HG02642 (cell line): ENCODE measurements around the gene APOBEC3F.
A peak's percentile ranks its signal among the peaks of the same experiment; 100 is the strongest.
"Not testable (repeated sequence)": the region's sequence is repeated elsewhere in the genome, so short reads cannot be mapped to it uniquely, and the experiment has no call there.

Source experiments
- ATAC-seq: cut with Tn5 transposase; IDR thresholded peaks from one replicate; pipeline ENCODE4 v1.9.1; 2021; ENCODE audit warnings: mild to moderate bottlenecking; ENCODE audit not compliant: unreplicated experiment, poor library complexity

Gene APOBEC3F

GRCh38 chr22:39026509-39027150, 14.0 kb upstream of the APOBEC3F start:
- ATAC-seq = no peak

DNA sequence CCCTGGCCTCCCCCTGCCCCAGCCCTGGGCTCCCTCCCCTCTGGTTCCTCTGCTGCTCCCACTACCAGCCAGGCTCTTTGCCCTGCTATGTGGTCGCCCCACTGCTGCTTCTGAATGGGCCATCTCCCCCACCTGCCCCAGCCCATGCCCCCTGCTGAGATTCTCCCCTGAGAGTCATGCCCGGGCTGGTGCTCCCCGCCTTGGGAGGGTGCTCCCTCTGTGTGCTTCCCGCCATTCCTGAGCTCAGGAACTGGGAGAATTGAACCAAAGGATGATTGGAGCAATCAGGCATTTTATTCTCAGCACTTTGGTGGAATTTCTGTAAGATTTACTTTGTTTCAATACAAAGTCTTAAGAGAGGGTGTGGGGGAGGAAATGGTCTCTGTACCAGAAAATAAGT, 12.9 kb upstream of the APOBEC3F start:
- no peak for ATAC-seq

DNA sequence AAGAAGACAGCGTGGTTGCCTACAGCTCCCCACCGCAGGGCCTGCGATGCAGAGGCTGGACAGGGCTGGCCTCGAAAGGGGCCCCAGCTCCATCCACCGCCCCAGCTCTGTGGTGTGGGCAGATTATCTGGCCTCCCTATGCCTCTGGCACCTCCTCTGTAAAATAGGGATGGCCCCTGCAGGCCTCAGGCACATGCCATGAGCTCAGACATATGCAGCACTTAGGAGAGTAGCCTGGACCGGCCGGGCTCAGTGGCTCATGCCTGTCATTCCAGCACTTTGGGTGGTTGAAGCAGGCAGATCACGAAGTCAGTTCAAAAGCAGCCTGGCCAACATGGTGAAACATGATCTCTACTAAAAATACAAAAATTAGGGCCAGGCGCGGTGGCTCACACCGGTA, 12.4 kb upstream of the APOBEC3F start:
- no peak for ATAC-seq

DNA sequence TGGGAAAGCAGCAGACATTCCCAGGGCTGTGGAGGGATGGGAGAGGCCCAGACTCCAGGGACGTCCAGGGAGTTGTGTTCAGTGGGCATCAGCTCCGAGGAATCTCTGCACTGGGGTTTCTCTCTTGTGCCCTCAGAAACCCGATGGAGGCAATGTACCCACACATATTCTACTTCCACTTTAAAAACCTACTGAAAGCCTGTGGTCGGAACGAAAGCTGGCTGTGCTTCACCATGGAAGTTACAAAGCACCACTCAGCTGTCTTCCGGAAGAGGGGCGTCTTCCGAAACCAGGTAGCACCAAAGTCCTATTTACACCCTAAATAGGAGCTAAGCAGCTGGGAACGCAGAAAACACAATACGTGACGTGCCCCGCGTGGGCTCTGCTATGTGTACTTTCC, 11.4 kb upstream of the APOBEC3F start:
- ATAC-seq = no peak

DNA sequence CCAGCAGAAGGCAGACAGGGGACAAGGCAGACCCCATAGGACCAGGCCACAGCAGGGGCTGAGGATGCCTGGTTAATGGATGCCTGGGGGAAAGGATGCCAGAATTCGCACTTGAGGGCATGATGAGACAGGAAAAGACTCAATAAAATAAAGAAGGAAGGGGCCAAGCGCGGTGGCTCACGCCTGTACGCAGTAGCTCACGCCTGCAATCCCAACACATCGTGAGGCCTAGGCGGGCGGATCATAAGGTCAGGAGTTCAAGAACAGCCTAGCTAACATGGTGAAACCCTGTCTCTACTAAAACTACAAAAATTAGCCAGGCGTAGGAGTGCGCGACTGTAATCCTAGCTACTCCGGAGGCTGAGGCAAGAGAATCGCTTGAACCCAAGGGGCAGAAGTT, 10.0 kb upstream of the APOBEC3F start:
- ATAC-seq = no peak

DNA sequence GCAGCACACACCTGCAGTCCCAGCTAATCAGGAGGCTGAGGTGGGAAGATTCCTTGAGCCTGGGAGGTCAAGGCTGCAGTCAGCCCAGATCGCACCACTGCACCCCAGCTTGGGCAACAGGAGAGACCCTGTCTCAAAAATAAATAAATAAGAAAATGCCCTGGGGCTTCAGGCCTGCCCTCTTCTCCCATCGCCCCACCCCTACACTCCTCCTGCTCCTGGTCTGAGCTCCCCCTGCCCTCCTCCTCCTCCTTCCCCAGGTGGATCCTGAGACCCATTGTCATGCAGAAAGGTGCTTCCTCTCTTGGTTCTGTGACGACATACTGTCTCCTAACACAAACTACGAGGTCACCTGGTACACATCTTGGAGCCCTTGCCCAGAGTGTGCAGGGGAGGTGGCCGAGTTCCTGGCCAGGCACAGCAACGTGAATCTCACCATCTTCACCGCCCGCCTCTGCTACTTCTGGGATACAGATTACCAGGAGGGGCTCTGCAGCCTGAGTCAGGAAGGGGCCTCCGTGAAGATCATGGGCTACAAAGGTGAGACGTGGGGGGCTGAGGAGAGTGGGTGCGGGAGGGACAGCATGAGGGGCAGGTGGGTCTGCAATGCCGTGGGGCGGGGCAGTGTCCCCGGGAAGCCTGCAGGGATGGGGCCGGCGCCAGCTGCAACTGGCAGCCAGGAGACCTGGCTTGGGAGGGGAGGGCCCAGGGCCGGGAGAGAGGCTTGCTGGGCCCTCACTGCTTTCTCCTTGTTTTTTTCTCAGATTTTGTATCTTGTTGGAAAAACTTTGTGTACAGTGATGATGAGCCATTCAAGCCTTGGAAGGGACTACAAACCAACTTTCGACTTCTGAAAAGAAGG, 9.0 kb upstream of the APOBEC3F start:
- ATAC-seq = not testable (repeated sequence)

- ATAC-seq = not testable (repeated sequence)
Measured at GRCh38 chr22:39037071-39037470, 3.6 kb upstream of the APOBEC3F start.

GRCh38 chr22:39039306-39040126, 1.1 kb upstream of the APOBEC3F start:
- no peak for ATAC-seq

- ATAC-seq = not testable (repeated sequence)
Measured at GRCh38 chr22:39040155-39040537, 518 bp upstream of the APOBEC3F start.

- no peak for ATAC-seq
Measured at GRCh38 chr22:39041908-39042307, 1.2 kb downstream of the APOBEC3F start.

GRCh38 chr22:39043063-39043462, 2.4 kb downstream of the APOBEC3F start:
- ATAC-seq = not testable (repeated sequence)

- ATAC-seq = not testable (repeated sequence)
Measured at GRCh38 chr22:39045136-39045535, 4.5 kb downstream of the APOBEC3F start.

GRCh38 chr22:39049486-39049885, 8.8 kb downstream of the APOBEC3F start:
- ATAC-seq = not testable (repeated sequence)

- ATAC-seq = not testable (repeated sequence)
Measured at GRCh38 chr22:39051844-39052495, 11.3 kb downstream of the APOBEC3F start.

DNA sequence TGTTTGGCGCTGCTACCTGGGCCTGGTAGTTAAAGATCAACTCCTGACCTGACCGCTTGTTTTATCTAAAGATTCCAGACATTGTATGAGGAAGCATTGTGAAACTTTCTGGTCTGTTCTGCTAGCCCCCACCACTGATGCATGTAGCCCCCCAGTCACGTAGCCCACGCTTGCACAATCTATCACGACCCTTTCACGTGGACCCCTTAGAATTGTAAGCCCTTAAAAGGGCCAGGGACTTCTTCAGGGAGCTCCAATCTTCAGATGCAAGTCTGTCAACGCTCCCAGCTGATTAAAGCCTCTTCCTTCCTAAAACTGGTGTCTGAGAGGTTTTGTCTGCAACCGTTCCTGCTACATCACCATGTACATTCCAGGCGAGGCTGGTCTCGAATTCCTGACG, 15.0 kb downstream of the APOBEC3F start:
- no peak for ATAC-seq

DNA sequence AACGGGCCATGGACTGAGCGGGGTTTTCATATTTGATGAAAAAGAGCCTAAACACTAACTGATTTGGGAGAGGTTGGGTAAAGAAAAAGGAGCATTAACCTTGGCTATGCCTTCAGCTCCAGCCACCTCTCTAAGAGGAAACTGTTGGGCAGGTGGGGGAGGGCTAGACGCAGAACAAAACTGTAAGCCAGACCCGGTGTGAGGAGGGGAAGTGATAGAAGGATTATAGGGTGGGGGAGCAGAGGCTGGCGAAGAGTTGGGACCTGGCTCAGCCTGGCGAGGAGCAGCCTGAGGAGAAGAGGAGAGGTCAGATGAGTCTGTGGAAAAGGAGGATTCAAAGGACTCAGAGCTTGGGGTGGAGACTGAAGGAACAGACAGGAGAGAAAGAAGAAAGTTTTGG, 20.6 kb downstream of the APOBEC3F start:
- ATAC-seq = not testable (repeated sequence)

GRCh38 chr22:39061951-39062350, 21.3 kb downstream of the APOBEC3F start:
- ATAC-seq = not testable (repeated sequence)

GRCh38 chr22:39063904-39064303, 23.2 kb downstream of the APOBEC3F start:
- ATAC-seq = peak; percentile 50

- ATAC-seq = peak; percentile 57
Measured at GRCh38 chr22:39066442-39067276, 26.0 kb downstream of the APOBEC3F start.
